ENCODE data around the gene BHLHA15.
A peak's percentile ranks its signal among the peaks of the same experiment; 100 is the strongest.

The BHLHA15 gene

GRCh38 chr7:98168181-98168903 is 42.9 kb upstream of the BHLHA15 start:
- peak; percentile 81 for TF ChIP-seq CTCF (IDR thresholded peaks at IDR 0.05)

- TF ChIP-seq CTCF (IDR thresholded peaks at IDR 0.05) = peak; percentile 19; the same call in 1 of the 2 replicates
Measured at GRCh38 chr7:98168904-98169621, 42.2 kb upstream of the BHLHA15 start.

- no peak for TF ChIP-seq CTCF (IDR thresholded peaks at IDR 0.05)
Measured at GRCh38 chr7:98170966-98171365, 40.3 kb upstream of the BHLHA15 start.

GRCh38 chr7:98171449-98171848 is 39.8 kb upstream of the BHLHA15 start:
- TF ChIP-seq CTCF (IDR thresholded peaks at IDR 0.05) = no peak

- TF ChIP-seq CTCF (IDR thresholded peaks at IDR 0.05) = peak; percentile 48; the same call in 1 of the 2 replicates
Measured at GRCh38 chr7:98174334-98175259, 36.6 kb upstream of the BHLHA15 start.

GRCh38 chr7:98175260-98175940 is 35.8 kb upstream of the BHLHA15 start:
- TF ChIP-seq CTCF (IDR thresholded peaks at IDR 0.05) = no peak

- TF ChIP-seq CTCF (IDR thresholded peaks at IDR 0.05) = no peak
Measured at GRCh38 chr7:98177553-98177952, 33.7 kb upstream of the BHLHA15 start.
